ENCODE results near the gene MRGPRG. TPM values are rescaled to one million over a fixed set of nuclear protein-coding genes. Genes with fewer than 3 reads are reported as not detected.

Gene MRGPRG
- total RNA-seq, 1 experiment from 2014 or later: not detected

- POLR2A ChIA-PET: no interaction called here
- Mint-ChIP-seq H3K27ac (no peak overlapping the region), H3K27me3 (ENCODE audit: low read depth) (no peaks in the 10 kb centered on the region; the same call in 1 of the 2 replicates), H3K4me3 (peak overlapping the region; percentile 9; the same call in 1 of the 2 replicates), H3K36me3 (no peaks in the 10 kb centered on the region; the same call in 1 of the 2 replicates), H3K9me3 (peaks cover 10% of the 10 kb centered on the region), H3K4me1 (peaks cover 33% of the 10 kb centered on the region)
- TF ChIP-seq ZNF232 (CRISPR knock-in tag; IDR thresholded peaks at IDR 0.05): no peak
- TF ChIP-seq ATF6 (CRISPR knock-in tag; IDR thresholded peaks at IDR 0.05): no peak
- no peak for TF ChIP-seq SMAD4 (CRISPR knock-in tag; IDR thresholded peaks at IDR 0.05)
- TF ChIP-seq SP1 (CRISPR knock-in tag; conservative IDR thresholded peaks at IDR 0.05): no peak
- TF ChIP-seq, protein P1, sequence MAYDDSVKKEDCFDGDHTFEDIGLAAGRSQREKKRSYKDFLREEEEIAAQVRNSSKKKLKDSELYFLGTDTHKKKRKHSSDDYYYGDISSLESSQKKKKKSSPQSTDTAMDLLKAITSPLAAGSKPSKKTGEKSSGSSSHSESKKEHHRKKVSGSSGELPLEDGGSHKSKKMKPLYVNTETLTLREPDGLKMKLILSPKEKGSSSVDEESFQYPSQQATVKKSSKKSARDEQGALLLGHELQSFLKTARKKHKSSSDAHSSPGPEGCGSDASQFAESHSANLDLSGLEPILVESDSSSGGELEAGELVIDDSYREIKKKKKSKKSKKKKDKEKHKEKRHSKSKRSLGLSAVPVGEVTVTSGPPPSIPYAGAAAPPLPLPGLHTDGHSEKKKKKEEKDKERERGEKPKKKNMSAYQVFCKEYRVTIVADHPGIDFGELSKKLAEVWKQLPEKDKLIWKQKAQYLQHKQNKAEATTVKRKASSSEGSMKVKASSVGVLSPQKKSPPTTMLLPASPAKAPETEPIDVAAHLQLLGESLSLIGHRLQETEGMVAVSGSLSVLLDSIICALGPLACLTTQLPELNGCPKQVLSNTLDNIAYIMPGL (CRISPR knock-in tag; IDR thresholded peaks at IDR 0.05): no peak
- no peak for TF ChIP-seq AR (CRISPR knock-in tag; IDR thresholded peaks at IDR 0.05)
- no peak for TF ChIP-seq TCF7 (CRISPR knock-in tag; IDR thresholded peaks at IDR 0.05; ENCODE audit: low read depth)
- TF ChIP-seq RELA (CRISPR knock-in tag; IDR thresholded peaks at IDR 0.05; ENCODE audit: borderline replicate concordance): no peak
- TF ChIP-seq, protein P2, sequence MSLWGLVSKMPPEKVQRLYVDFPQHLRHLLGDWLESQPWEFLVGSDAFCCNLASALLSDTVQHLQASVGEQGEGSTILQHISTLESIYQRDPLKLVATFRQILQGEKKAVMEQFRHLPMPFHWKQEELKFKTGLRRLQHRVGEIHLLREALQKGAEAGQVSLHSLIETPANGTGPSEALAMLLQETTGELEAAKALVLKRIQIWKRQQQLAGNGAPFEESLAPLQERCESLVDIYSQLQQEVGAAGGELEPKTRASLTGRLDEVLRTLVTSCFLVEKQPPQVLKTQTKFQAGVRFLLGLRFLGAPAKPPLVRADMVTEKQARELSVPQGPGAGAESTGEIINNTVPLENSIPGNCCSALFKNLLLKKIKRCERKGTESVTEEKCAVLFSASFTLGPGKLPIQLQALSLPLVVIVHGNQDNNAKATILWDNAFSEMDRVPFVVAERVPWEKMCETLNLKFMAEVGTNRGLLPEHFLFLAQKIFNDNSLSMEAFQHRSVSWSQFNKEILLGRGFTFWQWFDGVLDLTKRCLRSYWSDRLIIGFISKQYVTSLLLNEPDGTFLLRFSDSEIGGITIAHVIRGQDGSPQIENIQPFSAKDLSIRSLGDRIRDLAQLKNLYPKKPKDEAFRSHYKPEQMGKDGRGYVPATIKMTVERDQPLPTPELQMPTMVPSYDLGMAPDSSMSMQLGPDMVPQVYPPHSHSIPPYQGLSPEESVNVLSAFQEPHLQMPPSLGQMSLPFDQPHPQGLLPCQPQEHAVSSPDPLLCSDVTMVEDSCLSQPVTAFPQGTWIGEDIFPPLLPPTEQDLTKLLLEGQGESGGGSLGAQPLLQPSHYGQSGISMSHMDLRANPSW (CRISPR knock-in tag; conservative IDR thresholded peaks at IDR 0.05; ENCODE audit: low read depth): no peak
- TF ChIP-seq IRF2 (CRISPR knock-in tag; IDR thresholded peaks at IDR 0.05; ENCODE audit: borderline replicate concordance, low read depth): no peak
- TF ChIP-seq PRRX2 (CRISPR knock-in tag; IDR thresholded peaks at IDR 0.05): no peak
- no peak for TF ChIP-seq GRHL2 (CRISPR knock-in tag; IDR thresholded peaks at IDR 0.05; ENCODE audit: insufficient replicate concordance, severe bottlenecking)
- TF ChIP-seq, protein P3, sequence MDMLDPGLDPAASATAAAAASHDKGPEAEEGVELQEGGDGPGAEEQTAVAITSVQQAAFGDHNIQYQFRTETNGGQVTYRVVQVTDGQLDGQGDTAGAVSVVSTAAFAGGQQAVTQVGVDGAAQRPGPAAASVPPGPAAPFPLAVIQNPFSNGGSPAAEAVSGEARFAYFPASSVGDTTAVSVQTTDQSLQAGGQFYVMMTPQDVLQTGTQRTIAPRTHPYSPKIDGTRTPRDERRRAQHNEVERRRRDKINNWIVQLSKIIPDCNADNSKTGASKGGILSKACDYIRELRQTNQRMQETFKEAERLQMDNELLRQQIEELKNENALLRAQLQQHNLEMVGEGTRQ (CRISPR knock-in tag; IDR thresholded peaks at IDR 0.05): no peak
- no peak for TF ChIP-seq CREB1 (CRISPR knock-in tag; IDR thresholded peaks at IDR 0.05)
- TF ChIP-seq ELF4 (CRISPR knock-in tag; IDR thresholded peaks at IDR 0.05; ENCODE audit: low read depth): no peak
- TF ChIP-seq, protein P4, sequence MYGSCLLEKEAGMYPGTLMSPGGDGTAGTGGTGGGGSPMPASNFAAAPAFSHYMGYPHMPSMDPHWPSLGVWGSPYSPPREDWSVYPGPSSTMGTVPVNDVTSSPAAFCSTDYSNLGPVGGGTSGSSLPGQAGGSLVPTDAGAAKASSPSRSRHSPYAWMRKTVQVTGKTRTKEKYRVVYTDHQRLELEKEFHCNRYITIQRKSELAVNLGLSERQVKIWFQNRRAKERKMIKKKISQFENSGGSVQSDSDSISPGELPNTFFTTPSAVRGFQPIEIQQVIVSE (CRISPR knock-in tag; IDR thresholded peaks at IDR 0.05; ENCODE audit: borderline replicate concordance): no peak
- no peak for TF ChIP-seq OVOL2 (CRISPR knock-in tag; IDR thresholded peaks at IDR 0.05; ENCODE audit: borderline replicate concordance)
- no peak for TF ChIP-seq USF1 (CRISPR knock-in tag; IDR thresholded peaks at IDR 0.05)
- no peak for TF ChIP-seq ETV6 (CRISPR knock-in tag; IDR thresholded peaks at IDR 0.05)
- DNase-seq (ENCODE audit: low spot score) (peak; percentile 29), ATAC-seq (no peak)
- CTCF ChIA-PET: interaction anchor here (0.6 to 1.3 kb wide), 3 partner anchors 10 to 103 kb away, joined by 3 to 4 read pairs (median 3); no protein-coding TSS in a partner anchor
These were observed 4.8 kb downstream of the MRGPRG start for GRCh38 chr11:3213659-3214419.
